ENCODE data around the gene SETD7. TPM values are rescaled to one million over a fixed set of nuclear protein-coding genes. Genes with fewer than 3 reads are reported as not detected.

Gene SETD7
- total RNA-seq, 1 experiment from 2014 or later: 41.6 TPM

GRCh38 chr4:139593091-139593564 is 37.1 kb upstream of the SETD7 start:
- no peaks in the 10 kb centered on the region for H3K36me3 ChIP-seq (ENCODE audit: control insufficient read depth in 1 of 2, insufficient read depth in 2 of 2, low read length in 2 of 2)
- H3K9me2 ChIP-seq (ENCODE audit: insufficient read depth): no peaks in the 10 kb centered on the region
- ChIA-PET RAD21 (ENCODE audit: low non-redundant PET in 1 of 2, low total read pairs in 2 of 2, uncharacterized antibody in 2 of 2, unreplicated experiment in 2 of 2) (no interaction called here), CTCF (interaction anchor here (1.0 kb wide), 1 partner anchor 10 kb away, joined by 3 read pairs; no protein-coding TSS in a partner anchor), POLR2A (no interaction called here)
- H4K20me1 ChIP-seq (ENCODE audit: insufficient read depth): no peaks in the 10 kb centered on the region
- intact Hi-C loops (cut with micrococcal nuclease): no loop called here
- H3K9ac ChIP-seq (ENCODE audit: low read length): no peak overlapping the region
- peaks cover 3% of the 10 kb centered on the region; the same call in 1 of the 2 replicates for H3K27me3 ChIP-seq (ENCODE audit: insufficient read depth, low read length)
- no peak overlapping the region for H3K4me2 ChIP-seq (ENCODE audit: low read length)
- no peak for ATAC-seq
- no peak overlapping the region for H3K4me3 ChIP-seq (replicated peaks in 1 of 2; ENCODE audit: low read depth in 1 of 2, low read length in 2 of 2)
- no TSS peak for BruUV-seq (replicated peaks)
- H2AFZ ChIP-seq (ENCODE audit: low read depth, low read length, poor library complexity, severe bottlenecking): no peak overlapping the region
- no peak for TF ChIP-seq CTCF (IDR thresholded peaks at IDR 0.05 in 2 of 3, conservative IDR thresholded peaks at IDR 0.05 in 1 of 3; ENCODE audit: borderline replicate concordance in 1 of 3, insufficient read depth in 1 of 3, low read depth in 2 of 3, low read length in 2 of 3)
- TF ChIP-seq ZNF274 (IDR thresholded peaks at IDR 0.05; ENCODE audit: low read depth, low read length): no peak
- TF ChIP-seq SIN3A (IDR thresholded peaks at IDR 0.05; ENCODE audit: low read depth): no peak
- TF ChIP-seq EZH2phosphoT487 (IDR thresholded peaks at IDR 0.05; ENCODE audit: borderline replicate concordance): no peak
- no peak for TF ChIP-seq MAX (IDR thresholded peaks at IDR 0.05)
- no peak for TF ChIP-seq ZBTB33 (IDR thresholded peaks at IDR 0.05; ENCODE audit: extremely low read depth, insufficient replicate concordance, low read length)
- H3K4me1 ChIP-seq (ENCODE audit: control insufficient read depth in 1 of 2, insufficient read depth in 2 of 2, low read length in 2 of 2): peaks cover 0 to 6% of the 10 kb centered on the region in 2 experiments; a peak in 1 of 4 replicates
- H3K79me2 ChIP-seq (ENCODE audit: insufficient read depth, low read length): no peaks in the 10 kb centered on the region
- no peaks in the 10 kb centered on the region for H3K9me3 ChIP-seq (ENCODE audit: control insufficient read depth in 1 of 2, insufficient read depth in 1 of 2, low read depth in 1 of 2, low read length in 2 of 2)
- DNase-seq (ENCODE audit: low read depth, low spot score): no peak
- H3K27ac ChIP-seq (ENCODE audit: low read depth, low read length): no peak overlapping the region

Data from HCT116 (cell line).